ENCODE measurements around the gene FUT7.
"Not testable (repeated sequence)": the region's sequence is repeated elsewhere in the genome, so short reads cannot be mapped to it uniquely, and the experiment has no call there.

Gene FUT7

DNA sequence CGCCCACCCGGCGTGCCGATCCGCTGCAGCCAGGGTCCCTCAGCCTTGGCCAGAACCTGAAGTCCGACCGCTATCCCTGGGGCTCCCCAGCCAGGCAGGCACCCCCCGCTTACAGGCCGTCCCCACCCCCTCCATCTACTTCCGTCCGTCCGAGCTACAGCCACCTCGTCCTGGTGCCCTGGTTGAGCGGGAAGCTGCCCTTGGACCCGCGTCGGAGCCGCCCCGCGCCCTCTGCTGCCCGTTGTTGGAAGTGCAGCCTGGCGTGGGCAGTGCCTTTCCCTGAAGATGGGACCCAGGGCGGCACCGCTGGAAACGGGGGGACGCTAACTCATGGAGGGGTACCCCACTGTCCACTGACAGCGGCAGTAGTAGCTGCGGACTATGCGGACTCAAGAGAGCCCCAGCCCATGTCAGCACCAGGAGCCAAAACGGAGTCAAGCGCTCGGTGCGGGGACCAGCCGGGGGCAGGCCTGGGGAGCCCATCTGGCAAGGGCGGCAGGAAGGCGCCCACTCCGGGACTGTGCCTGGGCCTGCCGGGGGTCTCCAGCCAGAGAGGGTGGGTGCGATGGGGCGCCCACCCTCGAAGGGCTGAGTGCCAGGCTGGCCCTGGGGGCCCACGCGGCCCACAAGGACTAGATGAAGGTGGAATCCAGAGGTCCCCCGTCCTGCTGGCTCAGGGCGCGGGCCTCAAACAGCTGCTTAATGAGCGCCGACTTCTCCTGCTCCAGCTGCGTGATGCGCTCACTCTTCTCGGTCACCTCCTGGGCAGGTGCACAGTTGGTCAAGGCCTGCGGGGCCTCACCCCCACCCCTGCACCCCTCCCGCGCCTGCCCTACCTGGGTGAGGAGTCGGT lies 32.4 kb upstream of the FUT7 start:
- Histone ChIP-seq H3K27me3 (ENCODE audit: control insufficient read depth in 1 of 2, insufficient read depth in 2 of 2, low read length in 2 of 2) (peaks cover 8 to 29% of the 10 kb centered on the region in 2 donors), H3K36me3 (ENCODE audit: insufficient read depth, low read length) (no peaks in the 10 kb centered on the region), H3K9me3 (ENCODE audit: low read length) (no peaks in the 10 kb centered on the region), H3K27ac (ENCODE audit: low read depth, low read length) (no peak overlapping the region), H3K4me1 (ENCODE audit: insufficient read depth, low read length) (no peaks in the 10 kb centered on the region), H3K9ac (ENCODE audit: low read length) (no peak overlapping the region), H3K4me3 (ENCODE audit: low read depth in 1 of 2, low read length in 2 of 2) (no peak overlapping the region)

DNA sequence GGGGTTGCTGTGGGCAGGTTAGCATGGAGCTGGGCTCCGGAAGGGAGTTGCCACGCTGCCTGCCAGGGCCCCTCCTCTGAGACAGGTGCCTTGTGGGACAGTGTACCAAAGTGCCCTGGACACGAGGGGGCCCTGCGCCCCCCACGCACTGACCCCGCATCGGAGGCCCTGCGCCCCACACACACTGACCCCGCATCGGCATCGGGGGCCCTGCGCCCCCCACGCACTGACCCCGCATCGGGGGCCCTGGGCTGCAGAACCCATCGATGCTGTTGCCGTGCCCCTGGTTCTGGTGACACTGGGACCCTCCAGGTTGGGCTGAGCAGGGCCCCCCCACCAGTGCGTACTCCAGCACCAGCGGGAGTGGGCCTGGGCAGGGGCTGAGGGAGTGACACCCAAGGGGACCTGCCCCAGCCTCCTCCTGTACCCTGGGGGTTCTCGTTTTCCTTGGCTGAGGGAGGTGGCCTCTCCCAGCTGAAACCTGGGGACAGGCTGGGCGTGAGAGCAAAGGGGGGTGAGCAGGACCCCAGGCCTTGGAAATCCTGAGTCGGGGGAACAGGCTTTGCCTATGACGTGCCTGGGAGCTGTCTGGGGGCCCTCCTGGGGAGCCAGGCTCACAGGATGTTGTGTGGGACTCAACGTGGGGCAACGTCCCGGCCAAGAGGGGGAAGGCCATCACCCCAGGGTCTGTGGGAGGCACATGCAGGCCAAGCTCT lies 31.6 kb upstream of the FUT7 start:
- Histone ChIP-seq H3K4me1 (ENCODE audit: insufficient read depth, low read length) (no peaks in the 10 kb centered on the region), H3K27me3 (ENCODE audit: control insufficient read depth in 1 of 2, insufficient read depth in 2 of 2, low read length in 2 of 2) (peaks cover under 1 to 21% of the 10 kb centered on the region in 2 donors), H3K4me3 (ENCODE audit: low read depth in 1 of 2, low read length in 2 of 2) (no peak overlapping the region), H3K36me3 (ENCODE audit: insufficient read depth, low read length) (no peaks in the 10 kb centered on the region), H3K27ac (ENCODE audit: low read depth, low read length) (no peak overlapping the region), H3K9ac (ENCODE audit: low read length) (no peak overlapping the region), H3K9me3 (ENCODE audit: low read length) (no peaks in the 10 kb centered on the region)

DNA sequence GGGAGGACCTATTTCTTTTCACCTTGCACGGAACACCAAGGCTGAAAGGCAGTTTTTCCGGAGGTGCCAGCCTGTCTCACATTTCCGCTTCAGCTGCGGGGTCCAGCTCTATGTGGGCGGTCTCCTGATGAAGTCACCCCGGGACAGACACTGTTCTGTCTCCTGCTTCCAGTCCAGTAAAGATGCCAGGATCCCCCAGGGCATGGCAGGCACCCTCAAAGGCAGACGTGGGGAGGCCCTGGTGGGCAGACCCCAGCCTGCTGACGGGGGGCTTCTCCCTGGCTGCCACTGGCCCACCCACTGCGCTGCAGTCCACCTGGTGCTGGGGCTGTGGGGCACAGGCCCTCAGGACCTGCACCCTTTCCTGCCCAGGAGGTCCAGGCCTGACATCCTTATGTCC lies 30.9 kb upstream of the FUT7 start:
- not testable (repeated sequence) for H3K4me1 ChIP-seq (ENCODE audit: insufficient read depth, low read length); H3K4me3 ChIP-seq (ENCODE audit: low read depth in 1 of 2, low read length in 2 of 2); H3K9me3 ChIP-seq (ENCODE audit: low read length); H3K9ac ChIP-seq (ENCODE audit: low read length); H3K36me3 ChIP-seq (ENCODE audit: insufficient read depth, low read length); H3K27ac ChIP-seq (ENCODE audit: low read depth, low read length)
- H3K27me3 ChIP-seq (ENCODE audit: control insufficient read depth in 1 of 2, insufficient read depth in 2 of 2, low read length in 2 of 2) = peaks cover 0 to 15% of the 10 kb centered on the region in 2 donors

DNA sequence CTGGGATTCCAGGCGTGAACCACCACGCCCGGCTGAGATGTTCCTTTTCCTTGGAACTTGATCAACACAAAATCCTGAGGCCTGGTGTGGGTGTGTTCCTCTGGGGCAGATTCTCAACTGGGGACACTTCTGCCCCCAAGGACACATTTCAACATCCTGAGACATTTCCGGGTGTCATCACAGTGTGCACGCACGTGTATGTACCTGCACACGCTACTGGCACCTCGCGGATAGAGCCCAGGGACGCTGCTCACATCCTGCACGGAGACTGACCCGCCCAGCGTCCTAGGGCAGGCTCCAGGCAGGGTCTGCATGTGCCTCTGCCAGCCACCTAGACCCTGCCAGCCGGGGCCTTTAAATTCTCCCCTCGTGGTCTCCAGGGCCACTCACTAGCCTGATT lies 30.5 kb upstream of the FUT7 start:
- no peaks in the 10 kb centered on the region for H3K36me3 ChIP-seq (ENCODE audit: insufficient read depth, low read length)
- H3K9me3 ChIP-seq (ENCODE audit: low read length) = no peaks in the 10 kb centered on the region
- peaks cover 0 to 13% of the 10 kb centered on the region in 2 donors for H3K27me3 ChIP-seq (ENCODE audit: control insufficient read depth in 1 of 2, insufficient read depth in 2 of 2, low read length in 2 of 2)
- H3K27ac ChIP-seq (ENCODE audit: low read depth, low read length) = no peak overlapping the region
- H3K4me1 ChIP-seq (ENCODE audit: insufficient read depth, low read length) = no peaks in the 10 kb centered on the region
- no peak overlapping the region for H3K4me3 ChIP-seq (ENCODE audit: low read depth in 1 of 2, low read length in 2 of 2)
- H3K9ac ChIP-seq (ENCODE audit: low read length) = no peak overlapping the region

DNA sequence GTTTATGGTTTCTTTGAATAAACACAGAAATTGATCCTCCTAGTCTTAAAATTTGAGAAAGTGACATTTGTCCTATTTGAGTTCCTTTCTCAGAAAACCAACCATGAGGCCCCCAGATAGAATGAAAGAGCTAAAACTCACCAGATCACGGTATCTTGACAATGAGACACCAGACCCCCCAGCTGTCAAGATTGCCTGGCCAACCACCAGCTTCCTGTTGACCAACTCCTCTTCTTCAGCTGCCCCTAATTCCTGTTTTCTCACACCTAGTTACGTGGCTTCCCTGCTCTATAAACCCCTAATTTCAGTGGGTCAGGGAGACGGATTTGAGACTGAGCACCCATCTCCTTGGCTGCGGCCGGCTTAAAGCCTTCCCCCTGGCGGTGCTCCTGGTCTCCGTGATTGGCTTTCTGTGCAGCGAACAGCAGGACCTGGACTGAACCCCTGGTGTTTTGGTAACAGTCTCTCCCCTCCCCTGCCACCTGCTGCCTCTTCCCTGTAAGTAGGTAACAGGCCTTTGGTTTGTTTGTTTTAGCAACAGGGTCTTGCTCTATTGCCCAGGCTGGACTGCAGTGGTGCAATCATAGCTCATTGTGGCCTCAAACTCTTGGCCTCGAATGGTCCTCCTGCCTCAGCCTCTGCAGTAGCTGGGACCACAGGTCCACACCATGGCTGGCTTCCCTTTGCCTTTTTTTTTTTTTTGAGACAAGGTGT lies 26.8 kb upstream of the FUT7 start:
- Histone ChIP-seq H3K9ac (ENCODE audit: low read length) (no peak overlapping the region), H3K36me3 (ENCODE audit: insufficient read depth, low read length) (no peaks in the 10 kb centered on the region), H3K9me3 (ENCODE audit: low read length) (no peaks in the 10 kb centered on the region), H3K27ac (ENCODE audit: low read depth, low read length) (no peak overlapping the region), H3K27me3 (ENCODE audit: control insufficient read depth in 1 of 2, insufficient read depth in 2 of 2, low read length in 2 of 2) (peaks cover 0 to 10% of the 10 kb centered on the region in 2 donors), H3K4me1 (ENCODE audit: insufficient read depth, low read length) (peaks cover 21% of the 10 kb centered on the region), H3K4me3 (ENCODE audit: low read depth in 1 of 2, low read length in 2 of 2) (no peak overlapping the region)

DNA sequence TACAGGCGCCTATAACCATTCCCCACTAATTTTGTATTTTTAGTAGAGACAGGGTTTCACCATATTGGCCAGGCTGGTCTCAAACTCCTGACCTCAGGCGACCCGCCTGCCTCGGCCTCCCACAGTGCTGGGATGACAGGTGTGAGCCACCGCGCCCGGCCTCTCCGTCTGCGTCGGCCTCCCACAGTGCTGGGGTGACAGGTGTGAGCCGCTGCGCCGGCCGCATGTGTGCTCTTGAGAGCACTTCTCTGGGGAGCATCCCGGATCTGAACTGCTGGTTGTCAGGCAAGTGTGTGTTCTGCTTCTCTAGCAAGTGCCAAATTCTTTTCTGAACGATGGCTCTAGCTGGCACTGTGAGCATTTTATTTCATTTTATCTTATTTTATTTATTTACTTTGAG lies 25.7 kb upstream of the FUT7 start:
- H3K36me3 ChIP-seq (ENCODE audit: insufficient read depth, low read length) = no peaks in the 10 kb centered on the region
- peaks cover 21% of the 10 kb centered on the region for H3K4me1 ChIP-seq (ENCODE audit: insufficient read depth, low read length)
- H3K27me3 ChIP-seq (ENCODE audit: control insufficient read depth in 1 of 2, insufficient read depth in 2 of 2, low read length in 2 of 2) = peaks cover 0 to 21% of the 10 kb centered on the region in 2 donors
- no peaks in the 10 kb centered on the region for H3K9me3 ChIP-seq (ENCODE audit: low read length)
- no peak overlapping the region for H3K4me3 ChIP-seq (ENCODE audit: low read depth in 1 of 2, low read length in 2 of 2)
- no peak overlapping the region for H3K27ac ChIP-seq (ENCODE audit: low read depth, low read length)
- no peak overlapping the region for H3K9ac ChIP-seq (ENCODE audit: low read length)

DNA sequence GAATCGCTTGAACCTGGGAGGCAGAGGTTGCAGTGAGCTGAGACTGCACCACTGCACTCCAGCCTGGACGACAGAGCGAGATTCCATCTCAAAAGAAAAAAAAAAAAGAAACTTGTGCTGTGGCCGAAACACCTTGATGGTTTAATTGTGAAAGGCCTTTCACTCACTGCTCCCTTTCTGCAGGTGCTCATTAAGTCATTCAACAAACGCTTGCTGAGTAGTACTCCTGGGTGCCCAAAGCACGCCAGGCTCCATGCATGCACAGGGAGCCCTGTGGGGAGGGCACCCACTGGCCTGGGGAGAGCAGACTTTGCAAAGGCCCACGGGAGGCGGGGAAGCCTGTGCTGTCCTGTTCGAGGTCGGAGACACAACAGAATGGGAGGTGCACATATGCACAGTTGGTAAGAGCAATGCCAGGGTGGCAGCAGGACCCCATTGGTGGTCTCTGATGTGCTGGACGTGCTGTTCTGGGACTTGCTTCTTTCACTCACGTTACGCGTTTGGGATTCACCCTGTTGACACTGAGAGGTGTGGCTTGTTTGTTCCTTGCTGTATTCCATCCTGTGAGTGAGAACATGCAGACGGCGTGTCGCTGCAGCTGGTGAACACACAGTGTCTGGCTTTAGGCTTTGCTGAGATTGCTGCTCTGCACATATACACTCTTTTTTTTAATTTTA lies 25.0 kb upstream of the FUT7 start:
- no peak overlapping the region for H3K4me3 ChIP-seq (ENCODE audit: low read depth in 1 of 2, low read length in 2 of 2)
- H3K27ac ChIP-seq (ENCODE audit: low read depth, low read length) = no peak overlapping the region
- H3K9me3 ChIP-seq (ENCODE audit: low read length) = no peaks in the 10 kb centered on the region
- H3K9ac ChIP-seq (ENCODE audit: low read length) = no peak overlapping the region
- peaks cover 21% of the 10 kb centered on the region for H3K4me1 ChIP-seq (ENCODE audit: insufficient read depth, low read length)
- no peaks in the 10 kb centered on the region for H3K36me3 ChIP-seq (ENCODE audit: insufficient read depth, low read length)
- peaks cover 0 to 28% of the 10 kb centered on the region in 2 donors for H3K27me3 ChIP-seq (ENCODE audit: control insufficient read depth in 1 of 2, insufficient read depth in 2 of 2, low read length in 2 of 2)

DNA sequence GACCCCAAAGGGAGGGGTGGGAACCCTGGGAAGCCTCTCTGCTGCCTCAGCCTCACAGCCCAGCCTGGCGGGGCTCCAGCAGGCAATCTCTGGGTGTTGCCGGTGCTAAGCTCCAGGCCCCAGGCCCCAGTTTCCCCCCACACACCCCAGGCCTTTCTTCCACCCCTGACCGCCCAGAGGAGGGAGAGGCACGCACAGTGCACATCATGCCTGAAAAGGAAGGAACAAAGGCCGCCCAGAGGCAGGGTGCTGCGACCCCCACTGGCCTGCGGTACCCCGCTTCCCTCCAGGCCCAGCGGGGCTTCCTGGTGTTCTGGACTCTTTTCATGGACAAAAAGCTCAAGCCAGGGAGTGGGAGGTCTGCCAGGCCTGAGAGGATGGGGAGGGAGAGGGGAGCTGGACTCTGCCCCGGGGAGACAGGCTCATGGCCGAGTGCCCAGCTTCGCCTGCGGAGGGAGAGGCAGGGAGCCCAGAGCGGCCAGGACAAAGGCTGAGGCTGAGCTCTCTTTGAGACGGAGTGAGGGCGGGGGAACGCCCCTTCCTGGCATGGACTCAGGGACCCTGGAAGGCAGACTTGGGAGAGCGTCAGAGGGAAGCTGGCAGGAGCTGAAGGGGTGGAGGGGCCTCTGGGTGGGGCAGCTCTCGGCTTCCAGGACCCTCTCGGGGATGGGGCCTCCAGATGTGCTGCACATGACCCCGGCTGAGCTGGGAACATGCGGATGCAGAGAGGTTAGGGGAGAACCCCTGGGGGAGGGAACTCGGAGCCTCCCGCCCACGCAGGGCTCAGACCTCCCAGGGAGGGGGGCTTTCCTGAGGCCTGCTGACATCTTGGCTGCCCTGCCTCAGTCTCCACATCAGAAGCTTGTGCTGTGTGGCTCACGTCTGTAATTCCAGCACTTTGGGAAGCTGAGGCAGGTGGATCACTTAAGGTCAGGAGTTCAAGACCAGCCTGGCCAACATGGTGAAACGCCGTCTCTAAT lies 23.8 kb upstream of the FUT7 start:
- H3K9ac ChIP-seq (ENCODE audit: low read length) = no peak overlapping the region

DNA sequence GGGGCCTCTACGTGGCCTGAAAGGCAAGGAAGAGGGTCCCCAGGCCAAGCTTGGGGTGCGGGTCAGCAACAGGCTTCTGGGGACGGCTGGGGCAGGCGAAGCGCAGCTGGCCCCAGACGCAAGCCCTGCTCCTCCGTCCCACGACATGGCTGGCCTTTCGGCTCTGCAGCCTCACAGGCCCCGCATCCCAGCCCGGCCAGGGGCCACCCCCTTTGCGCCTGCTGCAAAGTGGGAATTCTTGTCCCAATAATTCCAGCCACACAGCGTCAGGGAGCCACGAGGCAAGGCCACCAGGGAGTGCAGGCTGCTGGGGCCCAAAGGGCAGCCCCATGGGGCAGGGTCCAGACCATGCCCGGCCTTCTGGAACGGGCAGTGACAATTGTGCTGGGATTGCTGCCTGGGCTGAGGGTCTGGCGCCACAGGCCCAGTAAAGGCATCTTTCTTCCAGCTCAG lies 23.1 kb upstream of the FUT7 start:
- H3K9me3 ChIP-seq (ENCODE audit: low read length) = no peaks in the 10 kb centered on the region
- peaks cover 0 to 47% of the 10 kb centered on the region in 2 donors for H3K27me3 ChIP-seq (ENCODE audit: control insufficient read depth in 1 of 2, insufficient read depth in 2 of 2, low read length in 2 of 2)
- no peak overlapping the region for H3K27ac ChIP-seq (ENCODE audit: low read depth, low read length)
- H3K36me3 ChIP-seq (ENCODE audit: insufficient read depth, low read length) = no peaks in the 10 kb centered on the region
- H3K4me3 ChIP-seq (ENCODE audit: low read depth in 1 of 2, low read length in 2 of 2) = peak overlapping the region in 1 of 2 donors; percentile 8
- H3K4me1 ChIP-seq (ENCODE audit: insufficient read depth, low read length) = peaks cover 21% of the 10 kb centered on the region
- no peak overlapping the region for H3K9ac ChIP-seq (ENCODE audit: low read length)

More for the DNA sequence above, 23.8 kb upstream of the FUT7 start:
- no peaks in the 10 kb centered on the region for H3K36me3 ChIP-seq (ENCODE audit: insufficient read depth, low read length)
- H3K27ac ChIP-seq (ENCODE audit: low read depth, low read length) = no peak overlapping the region
- peak overlapping the region in 1 of 2 donors; percentile 8 for H3K4me3 ChIP-seq (ENCODE audit: low read depth in 1 of 2, low read length in 2 of 2)
- H3K27me3 ChIP-seq (ENCODE audit: control insufficient read depth in 1 of 2, insufficient read depth in 2 of 2, low read length in 2 of 2) = peaks cover 0 to 40% of the 10 kb centered on the region in 2 donors
- peaks cover 21% of the 10 kb centered on the region for H3K4me1 ChIP-seq (ENCODE audit: insufficient read depth, low read length)
- H3K9me3 ChIP-seq (ENCODE audit: low read length) = no peaks in the 10 kb centered on the region

Measured in muscle layer of colon (tissue), 2 donors.